Activated CD8-positive, alpha-beta memory T cell treated with anti-CD3 and anti-CD28 coated beads for 36 hours (primary cell): ENCODE measurements around the gene B3GALT5. TPM values are rescaled to one million over a fixed set of nuclear protein-coding genes. Genes with fewer than 3 reads are reported as not detected.
"Not testable (repeated sequence)": the region's sequence is repeated elsewhere in the genome, so short reads cannot be mapped to it uniquely, and the experiment has no call there.

Experiments
- CTCF ChIA-PET: fragments of 350-600 bp; sonication (Branson Sonifier 250); formaldehyde crosslinking; loops from one replicate; lab custom pipeline; 2021; ENCODE audit warnings: antibody characterized with exemption; lab: Charles Lee
- POLR2A ChIA-PET: fragments of 350-600 bp; sonication (Branson Sonifier 250); formaldehyde crosslinking; loops from one replicate; lab custom pipeline; 2021; ENCODE audit warnings: antibody characterized with exemption; lab: Charles Lee
- total RNA-seq, 2 experiments: library from RNA; stranded (reverse); gene quantifications; one replicate each; pipeline ENCODE4 v1.2.3, GENCODE V29; 2021

B3GALT5 gene
- total RNA-seq, 2 experiments from 2014 or later: not detected

DNA sequence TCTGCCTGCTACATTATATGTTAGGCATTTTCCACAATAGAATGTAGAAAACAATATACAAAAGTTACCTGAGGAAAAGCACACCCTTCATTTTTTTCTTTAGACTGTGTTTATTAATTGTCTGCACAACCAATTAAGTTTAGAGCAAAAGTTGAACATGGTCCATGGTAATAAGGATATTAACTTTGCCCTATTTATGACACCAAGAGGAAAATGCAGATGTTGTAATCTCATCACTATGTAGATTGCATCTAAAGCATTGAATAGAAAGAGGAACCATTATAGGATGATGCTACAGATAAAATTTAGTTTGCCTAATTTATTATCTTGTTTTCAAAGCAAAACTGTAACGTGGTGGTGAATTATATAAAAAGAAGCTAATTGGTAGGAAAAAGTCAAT is 72.5 kb downstream of the B3GALT5 start:
- CTCF ChIA-PET: no interaction called here
- POLR2A ChIA-PET: no interaction called here

- CTCF ChIA-PET: no interaction called here
These were observed 73.3 kb downstream of the B3GALT5 start for GRCh38 chr21:39685991-39686390.

GRCh38 chr21:39686646-39687468 is 74.1 kb downstream of the B3GALT5 start:
- ChIA-PET POLR2A (no interaction called here), CTCF (no interaction called here)

More at GRCh38 chr21:39685991-39686390, 73.3 kb downstream of the B3GALT5 start:
- POLR2A ChIA-PET: no interaction called here

GRCh38 chr21:39688010-39688409 is 75.3 kb downstream of the B3GALT5 start:
- ChIA-PET CTCF (no interaction called here), POLR2A (no interaction called here)

DNA sequence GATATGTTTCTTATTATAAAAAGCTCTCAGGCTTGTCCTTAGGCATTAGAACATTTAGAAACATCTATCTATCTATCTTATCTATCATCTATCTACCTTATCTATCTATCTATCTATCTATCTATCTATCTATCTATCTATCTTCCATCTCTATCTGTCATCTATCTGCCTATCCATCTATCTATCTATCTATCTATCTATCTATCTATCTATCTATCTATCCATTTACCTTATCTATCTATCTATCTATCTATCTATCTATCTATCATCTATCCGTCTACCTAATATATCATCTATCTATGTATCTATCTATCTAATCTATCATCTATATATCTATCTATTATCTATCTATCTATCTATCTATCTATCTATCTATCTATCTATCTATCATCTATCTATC is 77.1 kb downstream of the B3GALT5 start:
- POLR2A ChIA-PET, CTCF ChIA-PET: not testable (repeated sequence)

GRCh38 chr21:39690454-39690853 is 77.7 kb downstream of the B3GALT5 start:
- ChIA-PET POLR2A (no interaction called here), CTCF (no interaction called here)

DNA sequence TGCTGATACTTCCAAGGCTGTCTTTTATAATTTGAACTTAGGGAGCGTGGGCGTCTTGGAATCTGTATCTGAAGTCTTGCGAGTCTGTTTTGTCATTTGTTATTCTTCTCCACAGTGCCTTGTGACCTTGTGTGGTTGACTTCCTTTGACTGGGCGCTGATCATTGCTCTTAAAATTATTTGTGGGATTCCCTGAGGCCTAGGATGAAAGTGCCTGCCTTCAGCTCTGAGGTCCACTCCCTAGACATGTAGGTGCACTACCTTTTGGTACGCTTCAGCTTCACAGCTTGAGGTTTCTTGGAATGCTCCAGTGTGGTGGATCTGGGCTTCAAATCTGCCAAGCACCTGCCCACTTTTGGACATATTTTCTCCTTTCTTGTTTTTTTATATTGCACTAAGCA is 82.0 kb downstream of the B3GALT5 start:
- POLR2A ChIA-PET: no interaction called here
- CTCF ChIA-PET: interaction anchor here (0.7 kb wide), 1 partner anchor 124 kb away, joined by 3 read pairs; no protein-coding TSS in a partner anchor

GRCh38 chr21:39696196-39696595 is 83.5 kb downstream of the B3GALT5 start:
- ChIA-PET POLR2A (no interaction called here), CTCF (no interaction called here)

DNA sequence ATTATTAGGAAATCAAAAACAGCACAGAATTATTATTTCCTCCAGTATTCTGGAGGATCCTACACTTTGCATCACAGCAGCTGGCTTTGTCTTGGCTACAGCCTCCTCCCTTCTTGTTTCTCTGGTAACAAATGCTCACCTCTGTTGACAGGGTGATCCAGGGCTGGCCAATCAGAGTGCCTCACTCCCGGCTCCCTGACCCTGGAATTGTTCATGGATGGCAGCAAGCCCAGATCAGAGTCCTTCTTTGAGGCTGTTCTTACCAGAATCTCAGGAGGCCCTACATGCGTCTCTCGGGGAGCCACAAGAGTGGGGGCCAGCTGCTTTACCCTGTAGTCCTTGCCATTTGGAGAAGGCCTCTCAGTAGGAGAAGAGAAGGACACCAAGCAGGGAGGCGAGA is 83.9 kb downstream of the B3GALT5 start:
- POLR2A ChIA-PET: no interaction called here
- CTCF ChIA-PET: interaction anchor here (0.7 kb wide), 1 partner anchor 1978 kb away, joined by 3 read pairs; no protein-coding TSS in a partner anchor

- POLR2A ChIA-PET: no interaction called here
- CTCF ChIA-PET: no interaction called here
These were observed 87.6 kb downstream of the B3GALT5 start for GRCh38 chr21:39700318-39700717.

DNA sequence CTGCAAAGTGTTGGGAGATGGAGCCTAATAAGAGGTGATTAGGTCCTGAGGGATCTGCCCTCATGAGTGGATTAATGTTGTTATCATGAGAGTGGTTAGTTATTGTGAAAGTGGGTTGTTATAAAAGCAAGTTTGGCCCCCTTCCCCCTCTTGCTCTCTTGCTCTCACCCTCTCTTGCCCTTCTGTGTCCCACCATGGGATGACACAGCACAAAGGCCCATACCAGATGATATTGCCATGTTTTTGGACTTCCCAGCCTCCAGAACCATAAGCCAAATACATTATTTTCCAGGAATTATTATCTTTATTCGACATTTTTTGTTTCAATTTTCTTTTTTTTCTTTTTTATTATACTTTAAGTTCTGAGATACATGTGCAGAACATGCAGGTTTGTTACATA is 90.8 kb downstream of the B3GALT5 start:
- POLR2A ChIA-PET: no interaction called here
- CTCF ChIA-PET: no interaction called here

DNA sequence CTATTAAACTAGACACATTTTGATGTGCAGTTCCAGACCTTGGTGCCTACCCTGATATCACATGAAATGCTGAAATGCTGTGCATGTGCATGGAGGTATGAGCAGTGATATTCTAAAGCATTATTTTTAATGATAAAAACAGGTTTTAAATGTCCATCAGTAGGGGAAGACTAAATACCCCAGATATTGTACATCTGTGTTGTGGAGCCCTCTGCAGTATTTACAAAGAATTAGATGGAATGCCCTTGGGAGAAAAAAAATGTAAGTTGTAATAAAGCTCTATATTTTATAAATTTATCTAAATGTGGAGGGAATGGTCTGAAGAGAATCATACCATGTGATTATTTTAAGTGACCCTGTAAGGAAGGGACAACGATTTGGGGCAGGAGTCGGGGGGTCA is 93.1 kb downstream of the B3GALT5 start:
- POLR2A ChIA-PET: no interaction called here
- CTCF ChIA-PET: no interaction called here

DNA sequence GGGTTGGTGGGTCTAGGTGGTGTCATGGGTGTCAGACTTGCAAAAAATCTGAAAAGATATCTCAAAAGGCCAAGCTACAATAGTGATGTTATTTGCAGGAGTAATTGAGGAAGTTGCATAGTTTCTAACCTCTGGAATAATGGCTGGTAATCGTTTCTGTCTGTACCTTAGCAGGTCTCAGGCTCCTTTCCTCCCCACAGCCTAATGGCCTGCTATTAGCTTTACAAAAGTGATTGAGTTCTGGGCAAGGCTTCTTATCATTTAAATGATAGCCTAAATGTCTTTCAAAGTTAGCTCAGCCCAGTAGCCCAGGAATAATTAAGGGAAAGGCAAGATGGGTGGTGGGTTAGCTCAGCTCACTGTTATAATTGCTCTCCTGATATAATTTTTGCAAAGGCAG is 94.6 kb downstream of the B3GALT5 start:
- CTCF ChIA-PET: no interaction called here

DNA sequence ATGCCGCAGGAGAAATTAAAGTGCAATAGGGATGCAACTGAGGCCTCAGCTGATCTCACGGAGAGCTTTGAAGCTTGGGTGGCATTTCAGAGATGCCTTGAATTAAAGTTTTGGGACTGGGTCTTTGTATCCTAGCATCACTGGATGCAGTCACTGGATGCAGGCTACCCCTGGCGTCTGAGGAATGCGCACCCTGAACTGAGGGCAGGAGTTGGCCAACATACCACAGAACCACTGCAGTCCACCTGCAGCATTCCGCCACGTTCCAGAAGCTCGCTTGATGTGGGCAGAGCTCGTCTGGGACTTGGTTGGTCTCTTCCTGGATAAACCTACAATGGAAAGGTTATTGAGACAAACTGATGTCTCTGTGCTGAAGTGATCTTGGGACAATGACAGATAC is 98.1 kb downstream of the B3GALT5 start:
- ChIA-PET CTCF (no interaction called here), POLR2A (interaction anchor here (0.6 to 1.1 kb wide), 2 partner anchors 562 to 1090 kb away, joined by 3 to 8 read pairs; no protein-coding TSS in a partner anchor)

More for the DNA sequence above, 94.6 kb downstream of the B3GALT5 start:
- POLR2A ChIA-PET: no interaction called here

DNA sequence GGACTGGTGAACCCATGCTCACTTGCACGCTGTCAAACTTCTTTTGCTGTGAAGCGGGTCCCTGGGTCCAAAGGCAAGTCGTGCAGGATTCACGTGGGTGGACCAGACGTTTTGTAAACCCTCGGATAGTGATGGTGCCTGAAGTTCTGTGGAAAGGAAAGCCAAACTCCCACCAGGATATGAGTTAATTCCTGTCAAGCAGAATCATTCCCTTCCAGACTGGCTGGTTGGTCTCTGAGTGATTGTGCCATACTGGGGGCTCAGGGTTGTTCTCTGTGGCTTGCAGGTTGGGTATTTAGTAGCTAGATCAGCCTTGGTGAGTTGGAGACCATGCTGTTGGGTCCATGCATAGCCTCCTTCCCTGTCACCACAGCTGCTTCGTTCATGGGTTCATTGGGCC is 99.5 kb downstream of the B3GALT5 start:
- CTCF ChIA-PET: no interaction called here
- POLR2A ChIA-PET: no interaction called here

GRCh38 chr21:39712976-39713375 is 100.2 kb downstream of the B3GALT5 start:
- POLR2A ChIA-PET: no interaction called here
- CTCF ChIA-PET: no interaction called here

DNA sequence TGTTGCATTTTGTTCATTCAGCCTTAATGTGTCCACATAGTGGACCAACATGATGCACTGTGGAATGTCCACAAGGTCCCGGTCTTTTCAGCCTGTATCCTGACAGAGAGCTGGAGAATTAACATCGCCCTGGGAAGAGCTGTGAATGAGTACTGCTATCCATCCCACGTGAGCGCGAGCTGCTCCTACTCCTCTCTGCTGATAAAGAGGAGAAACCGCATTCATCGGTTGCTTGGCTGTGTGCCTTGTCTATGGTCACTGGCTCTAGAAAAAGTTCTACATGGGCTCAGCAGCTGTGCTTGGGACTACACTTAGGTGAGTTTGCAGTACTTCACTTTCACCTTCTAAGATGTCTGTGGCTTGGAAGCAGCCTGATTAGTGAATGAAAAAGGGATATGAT is 101.2 kb downstream of the B3GALT5 start:
- CTCF ChIA-PET: no interaction called here
- POLR2A ChIA-PET: no interaction called here

DNA sequence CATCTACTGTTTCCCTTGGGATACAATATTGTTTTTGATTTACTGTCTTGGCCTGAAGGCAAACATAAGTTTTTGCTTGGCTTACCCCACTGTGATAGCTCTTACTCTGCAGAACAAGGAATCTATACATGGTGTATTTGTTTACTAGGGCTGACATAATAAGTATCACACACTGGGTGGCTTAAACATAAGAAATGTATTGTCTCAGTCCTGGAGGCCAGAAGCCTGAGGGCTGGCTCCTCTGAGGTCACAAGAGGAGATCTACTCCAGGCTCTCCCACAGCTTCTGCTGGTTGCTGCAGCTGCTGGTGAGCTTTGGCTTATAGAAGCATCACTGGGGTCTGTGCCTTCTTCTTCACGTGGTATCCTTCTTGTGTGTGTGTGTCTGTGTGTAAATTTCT is 101.6 kb downstream of the B3GALT5 start:
- CTCF ChIA-PET: no interaction called here
- POLR2A ChIA-PET: no interaction called here

DNA sequence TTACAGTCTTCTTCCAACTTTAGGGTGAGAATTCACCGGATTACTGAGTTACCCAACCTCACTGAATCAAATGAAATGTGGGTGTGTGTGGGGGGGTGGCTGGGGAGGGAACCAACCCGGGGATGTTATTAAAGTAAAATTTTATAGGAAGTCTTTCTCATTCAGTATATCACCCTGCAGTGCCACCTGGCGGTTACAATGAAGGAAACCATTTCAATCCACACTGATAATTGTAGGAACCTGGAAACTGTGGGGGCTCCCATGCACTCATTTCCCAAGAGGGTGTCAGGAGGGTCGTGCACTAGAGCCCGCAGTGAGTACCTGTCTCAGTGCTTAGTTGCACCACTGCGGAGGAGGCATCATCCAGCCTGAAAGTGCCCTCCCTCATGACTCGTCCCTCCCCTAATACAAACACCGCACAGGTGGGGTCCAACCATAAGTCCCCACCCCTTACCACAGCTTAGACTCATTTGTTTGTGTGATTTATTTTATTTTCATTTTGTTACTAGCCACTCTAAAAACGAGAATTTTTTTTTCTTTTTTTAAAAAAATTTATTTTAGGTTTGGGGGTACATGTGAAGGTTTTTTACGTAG is 103.2 kb downstream of the B3GALT5 start:
- CTCF ChIA-PET: interaction anchor here (0.8 kb wide), 1 partner anchor 194 kb away, joined by 3 read pairs; no protein-coding TSS in a partner anchor
- POLR2A ChIA-PET: no interaction called here

DNA sequence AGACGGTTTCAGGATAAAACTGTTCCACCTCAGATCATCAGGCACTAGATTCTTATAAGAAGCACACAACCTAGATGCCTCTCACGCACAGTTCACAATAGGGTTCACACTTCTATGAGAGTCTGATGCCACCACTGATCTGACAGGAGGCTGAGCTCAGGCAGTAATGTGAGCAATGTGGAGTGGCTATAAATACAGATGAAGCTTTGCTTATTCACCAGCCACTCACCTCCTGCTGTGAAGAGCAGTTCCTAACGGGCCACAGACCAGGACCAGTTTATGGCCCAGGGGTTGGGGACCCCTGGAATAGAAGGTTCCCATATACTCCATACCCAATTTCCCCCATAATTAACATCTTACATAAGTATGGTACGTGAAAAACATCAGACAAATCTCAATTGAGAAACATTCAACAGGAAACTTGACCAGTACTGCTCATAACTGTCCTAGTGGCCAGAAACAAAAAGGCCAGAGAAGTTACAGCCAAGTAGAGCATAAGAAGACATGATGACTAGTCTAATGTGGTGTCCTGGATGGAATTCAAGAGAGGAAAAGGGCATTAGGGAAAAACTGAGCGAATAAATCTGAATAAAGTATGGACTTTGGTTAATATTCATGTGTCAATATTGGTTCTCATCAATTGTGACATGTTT is 107.5 kb downstream of the B3GALT5 start:
- ChIA-PET POLR2A (no interaction called here), CTCF (no interaction called here)
